GM18498 (cell line): ENCODE measurements around the gene INPP4A.

Experiments
- ATAC-seq: cut with Tn5 transposase; IDR thresholded peaks from one replicate; pipeline ENCODE4 v1.9.1; 2021; ENCODE audit warnings: mild to moderate bottlenecking, moderate library complexity; ENCODE audit not compliant: unreplicated experiment

Gene INPP4A

GRCh38 chr2:98473995-98474780, 29.5 kb downstream of the INPP4A start:
- ATAC-seq: peak; percentile 51

DNA sequence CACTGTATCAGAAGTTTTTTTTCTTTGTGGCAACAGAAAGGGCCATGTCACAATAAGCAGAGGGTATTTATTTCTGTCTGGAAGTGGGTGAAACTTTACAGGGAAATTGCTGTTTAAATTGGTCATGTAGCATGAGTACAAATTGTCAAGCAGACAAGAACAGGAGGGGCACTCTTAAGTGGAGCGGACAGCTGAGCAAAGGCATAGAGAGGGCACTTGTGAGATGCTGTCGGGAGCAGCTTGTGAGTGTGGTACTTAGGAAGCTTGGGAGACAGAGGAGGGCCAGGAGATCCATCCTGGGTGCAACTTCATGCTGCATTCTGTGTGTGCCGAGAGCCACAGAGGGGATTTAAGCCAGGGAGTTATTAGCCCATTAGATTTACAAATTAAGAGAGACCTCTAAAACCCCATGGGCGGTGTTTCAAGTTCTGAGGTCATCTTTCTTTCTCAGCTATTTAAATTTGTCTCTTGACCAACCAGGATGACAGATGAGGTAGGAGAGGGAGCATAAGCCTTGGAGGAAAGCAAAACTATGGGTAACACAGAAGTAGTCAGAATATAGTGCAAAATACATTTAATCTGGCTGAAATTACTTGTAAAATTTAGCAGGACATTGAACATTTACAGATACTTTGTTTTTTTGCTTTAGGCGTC, 30.4 kb downstream of the INPP4A start:
- no peak for ATAC-seq

DNA sequence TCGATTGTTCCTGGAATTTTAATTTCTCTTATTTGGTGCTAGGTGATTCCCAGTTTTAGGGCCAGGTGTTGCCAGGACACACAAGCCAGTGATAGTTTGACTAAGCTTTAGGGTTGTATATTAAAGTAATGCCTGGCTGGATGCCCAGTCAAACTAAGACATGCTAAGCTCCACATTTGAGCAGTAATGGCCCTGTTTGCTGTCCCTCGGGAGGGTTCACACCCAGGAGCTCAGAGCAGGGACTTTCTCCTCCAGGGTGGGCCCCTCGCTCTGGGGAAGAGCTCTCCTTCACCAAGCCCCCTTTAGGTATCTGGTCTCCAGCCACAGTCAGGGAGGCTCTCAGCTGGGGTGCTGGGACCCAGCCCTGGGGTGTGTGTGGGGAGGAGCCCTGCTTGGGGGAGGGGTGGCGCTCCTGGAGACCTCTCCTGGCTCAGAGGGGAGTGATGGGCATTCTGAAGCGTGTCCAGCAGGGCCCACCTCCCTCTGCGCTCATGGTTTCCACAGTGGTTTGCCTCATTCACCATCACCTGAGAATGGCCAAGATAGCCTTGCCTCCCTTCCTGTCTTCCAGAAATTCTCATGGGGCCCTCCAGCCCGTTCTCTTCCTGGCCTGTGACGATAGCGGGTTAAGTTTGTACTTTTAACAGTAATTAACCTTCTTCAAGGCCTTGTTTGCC, 31.7 kb downstream of the INPP4A start:
- no peak for ATAC-seq

- ATAC-seq: no peak
Observed at GRCh38 chr2:98477036-98477435, 32.4 kb downstream of the INPP4A start.

DNA sequence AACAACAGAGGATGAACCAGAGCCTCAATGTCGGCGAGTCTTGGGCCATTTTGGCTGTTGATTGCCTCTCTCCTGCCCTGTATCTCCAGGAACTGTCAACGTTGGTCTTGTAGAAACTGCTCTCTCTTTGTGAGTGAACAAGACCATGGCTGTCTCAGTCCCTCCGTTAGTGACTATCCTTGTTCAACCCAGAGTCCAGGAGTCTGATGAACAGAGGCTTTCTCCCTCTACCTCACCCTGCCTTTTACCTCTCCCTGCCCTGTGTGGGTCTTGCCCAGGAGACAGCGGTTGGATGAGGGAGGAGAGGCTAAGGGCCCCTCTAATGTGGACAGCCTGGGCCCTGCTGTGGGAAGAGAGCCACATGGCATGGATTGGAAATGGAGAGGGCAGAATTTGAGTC, 32.8 kb downstream of the INPP4A start:
- no peak for ATAC-seq

DNA sequence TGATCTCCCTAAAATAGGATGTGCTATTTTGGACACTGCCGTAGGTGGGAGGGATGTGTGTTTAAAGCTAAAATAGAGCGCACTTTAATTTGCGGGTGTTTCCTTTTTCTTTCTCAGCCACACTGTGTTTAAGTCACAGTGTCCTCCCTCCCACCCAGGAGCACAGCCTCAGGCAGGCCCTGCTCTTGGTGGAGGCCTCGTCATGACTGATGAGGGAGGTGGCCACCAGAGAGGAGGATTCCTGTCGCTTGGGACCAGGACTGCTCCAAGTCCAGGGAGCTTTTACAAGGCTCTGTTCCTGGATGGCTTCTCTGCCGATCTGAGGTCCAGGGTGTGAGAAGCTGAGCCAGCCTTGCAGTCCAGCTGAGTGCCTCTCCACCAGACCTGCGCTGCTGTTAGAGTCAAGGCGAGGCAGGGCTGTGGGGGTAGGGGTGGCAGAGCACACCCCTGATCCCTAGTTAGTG, 33.5 kb downstream of the INPP4A start:
- ATAC-seq: no peak

GRCh38 chr2:98478907-98479306, 34.2 kb downstream of the INPP4A start:
- ATAC-seq: no peak

- no peak for ATAC-seq
Observed at GRCh38 chr2:98479371-98479770, 34.7 kb downstream of the INPP4A start.

GRCh38 chr2:98479959-98480524, 35.4 kb downstream of the INPP4A start:
- peak; percentile 49 for ATAC-seq

DNA sequence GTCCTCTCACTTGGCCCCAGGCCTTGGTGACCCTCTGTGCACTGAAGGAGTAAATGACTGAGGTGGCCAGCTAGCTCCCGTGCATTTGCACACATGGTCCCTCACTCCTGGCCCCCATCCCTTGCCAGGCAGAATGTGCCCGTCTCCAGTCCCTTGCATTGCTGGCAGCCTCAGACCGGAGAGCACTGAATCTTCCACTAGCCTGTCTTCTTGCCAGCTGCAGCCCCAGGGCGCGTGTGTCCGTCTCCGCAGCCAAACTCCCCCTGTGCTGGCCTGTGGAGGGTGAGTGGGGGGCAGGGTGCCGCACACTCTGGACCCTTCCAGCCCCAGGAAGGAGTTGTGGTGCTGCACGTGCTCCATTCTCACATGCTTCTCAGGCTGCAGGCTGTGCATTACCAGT, 35.9 kb downstream of the INPP4A start:
- no peak for ATAC-seq

DNA sequence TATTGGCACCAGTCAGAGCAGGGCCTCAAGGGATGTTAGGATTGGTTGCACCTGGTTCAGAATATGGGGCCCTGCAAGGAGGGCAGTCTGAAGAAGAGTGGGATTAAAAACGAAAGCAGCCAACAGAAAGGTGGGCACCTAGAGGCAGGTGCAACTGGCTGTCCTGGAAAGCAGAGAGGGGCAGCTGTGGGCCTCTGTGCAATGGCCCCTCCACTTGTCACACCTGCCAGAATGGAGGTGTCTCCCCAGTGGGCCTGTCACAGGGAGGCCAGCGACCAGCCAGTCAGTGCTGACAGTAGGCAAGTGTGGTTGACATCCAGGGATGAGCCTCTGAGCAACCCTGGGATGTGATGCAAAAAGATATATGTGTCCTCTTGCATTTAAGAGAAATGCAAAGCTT, 37.7 kb downstream of the INPP4A start:
- ATAC-seq: no peak

- ATAC-seq: peak; percentile 73
Observed at GRCh38 chr2:98483257-98483861, 38.7 kb downstream of the INPP4A start.

- ATAC-seq: no peak
Observed at GRCh38 chr2:98484121-98484557, 39.5 kb downstream of the INPP4A start.

DNA sequence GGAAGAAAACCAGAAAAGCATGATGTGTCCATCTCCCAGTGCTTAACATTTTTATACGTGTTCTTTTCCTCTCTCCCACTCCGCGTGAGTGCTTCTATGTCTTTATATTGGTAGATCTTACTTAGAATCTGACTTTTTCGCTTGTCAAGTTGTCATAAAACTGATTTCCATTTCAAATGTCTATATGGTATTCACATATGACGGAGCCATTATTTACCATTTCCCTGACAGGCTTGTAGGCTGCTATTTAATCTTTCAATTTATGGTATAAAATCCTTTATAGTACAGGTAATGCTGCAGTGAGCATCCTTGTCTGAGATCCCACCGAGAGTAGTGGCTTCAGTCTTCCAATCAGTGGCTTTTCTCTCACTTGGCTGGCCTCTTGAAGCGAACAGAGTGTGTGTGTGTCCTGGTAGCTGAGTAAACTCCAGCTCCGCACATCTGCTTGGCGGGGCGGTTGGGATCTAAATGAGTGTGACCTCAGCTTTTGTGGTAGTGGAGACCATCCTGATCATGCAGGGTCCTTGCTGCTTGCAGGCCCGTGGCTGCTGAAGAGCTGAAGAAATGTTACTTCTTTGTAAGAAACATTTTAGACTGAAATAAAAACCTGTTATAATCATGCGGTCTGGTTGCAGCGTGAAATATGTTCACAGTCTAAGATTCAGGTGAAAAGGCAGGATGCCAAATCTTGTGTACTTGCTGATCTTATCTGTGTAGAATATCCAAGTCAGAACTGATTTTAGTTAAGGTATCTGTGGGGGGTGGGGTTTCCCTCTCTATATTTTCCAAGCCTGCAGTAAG, 40.2 kb downstream of the INPP4A start:
- no peak for ATAC-seq

GRCh38 chr2:98485453-98485755, 40.7 kb downstream of the INPP4A start:
- ATAC-seq: no peak

- ATAC-seq: no peak
Observed at GRCh38 chr2:98486374-98486981, 41.8 kb downstream of the INPP4A start.

DNA sequence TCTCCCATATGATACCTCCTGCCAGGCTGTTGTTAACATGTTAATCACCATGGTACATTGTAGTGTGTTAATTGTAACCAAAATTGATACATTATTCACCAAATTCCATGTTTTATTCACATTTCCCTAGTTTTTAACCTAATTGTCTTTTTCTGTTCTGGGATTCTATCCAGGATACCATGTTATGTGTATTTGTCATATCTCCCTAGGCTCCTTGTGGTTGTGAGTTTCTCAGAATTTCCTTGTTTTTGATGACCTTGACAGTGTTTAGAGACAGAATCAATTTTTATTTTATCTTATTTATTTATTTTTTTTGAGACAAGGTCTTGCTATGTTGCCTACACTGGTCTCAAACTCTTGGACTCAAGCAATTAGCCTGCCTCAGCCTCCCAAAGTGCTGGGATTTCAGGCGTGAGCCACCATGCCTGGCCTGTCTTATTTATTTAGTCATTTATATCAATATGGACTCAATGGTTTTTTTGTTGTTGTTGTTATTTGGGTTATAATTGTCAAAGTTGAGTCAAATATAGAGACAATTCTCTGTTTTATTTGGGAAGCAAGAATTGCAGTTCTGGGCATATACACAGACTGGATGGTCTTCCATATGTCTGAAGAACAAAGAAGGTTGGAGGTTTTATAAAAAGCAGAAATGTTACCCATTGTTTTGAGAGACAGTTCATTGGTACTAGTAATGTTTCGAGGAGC, 42.6 kb downstream of the INPP4A start:
- no peak for ATAC-seq

GRCh38 chr2:98487806-98488189, 43.1 kb downstream of the INPP4A start:
- ATAC-seq: peak; percentile 54

- no peak for ATAC-seq
Observed at GRCh38 chr2:98488252-98488651, 43.6 kb downstream of the INPP4A start.
